Endothelial cell (in vitro differentiated cells): ENCODE data around the gene CSGALNACT2. TPM values are rescaled to one million over a fixed set of nuclear protein-coding genes. Genes with fewer than 3 reads are reported as not detected.

Source experiments
- DNase-seq: peaks from one replicate; pipeline ENCODE4 v3.0.0; 2021; ENCODE audit warnings: low spot score
- H3K27ac Mint-ChIP-seq: one replicate; pipeline ENCODE4 v1.8.0; 2021; ENCODE audit warnings: mixed read lengths, inconsistent platforms; ENCODE audit not compliant: unreplicated experiment
- H3K27me3 Mint-ChIP-seq: one replicate; pipeline ENCODE4 v1.8.0; 2021; ENCODE audit warnings: mild to moderate bottlenecking, moderate library complexity, mixed read lengths, inconsistent platforms; ENCODE audit not compliant: unreplicated experiment
- H3K36me3 Mint-ChIP-seq: one replicate; pipeline ENCODE4 v1.8.0; 2021; ENCODE audit warnings: mild to moderate bottlenecking, low read depth, mixed read lengths, inconsistent platforms; ENCODE audit not compliant: unreplicated experiment
- H3K4me1 Mint-ChIP-seq: one replicate; pipeline ENCODE4 v1.8.0; 2021; ENCODE audit warnings: mild to moderate bottlenecking, mixed read lengths, inconsistent platforms; ENCODE audit not compliant: unreplicated experiment
- H3K4me3 Mint-ChIP-seq: one replicate; pipeline ENCODE4 v1.8.0; 2021; ENCODE audit warnings: mild to moderate bottlenecking, mixed read lengths, inconsistent platforms; ENCODE audit not compliant: unreplicated experiment
- H3K9me3 Mint-ChIP-seq: one replicate; pipeline ENCODE4 v1.8.0; 2021; ENCODE audit warnings: mixed read lengths, inconsistent platforms; ENCODE audit not compliant: unreplicated experiment
- CTCF ChIP-seq: fragments of 200-600 bp; sonication (generic); IDR thresholded peaks from one replicate; pipeline ENCODE4 v1.5.0; 2021; ENCODE audit warnings: antibody characterized with exemption; ENCODE audit not compliant: unreplicated experiment
- total RNA-seq: library from RNA; stranded (reverse); fragmentation: NEBNext Ultra II Directional; extraction: Animal tissue kit (Norgen Biotek cat#: 25700); gene quantifications from one replicate; pipeline ENCODE4 v1.2.1, GENCODE V29; 2021; ENCODE audit not compliant: unreplicated experiment

CSGALNACT2 gene
- total RNA-seq, 1 donor from 2014 or later, result 3.8 TPM

GRCh38 chr10:43202657-43203447, 64.6 kb downstream of the CSGALNACT2 start:
- H3K9me3 Mint-ChIP-seq, result no peaks in the 10 kb centered on the region
- H3K27me3 Mint-ChIP-seq, result peaks cover 9% of the 10 kb centered on the region
- H3K4me3 Mint-ChIP-seq, result no peak overlapping the region
- H3K36me3 Mint-ChIP-seq, result peaks cover 4% of the 10 kb centered on the region
- H3K4me1 Mint-ChIP-seq, result peaks cover 3% of the 10 kb centered on the region
- TF ChIP-seq CTCF, result no peak
- DNase-seq, result peak; percentile 50
- no peak overlapping the region for H3K27ac Mint-ChIP-seq

GRCh38 chr10:43203448-43204041, 65.3 kb downstream of the CSGALNACT2 start:
- Mint-ChIP-seq H3K27me3 (peaks cover 8% of the 10 kb centered on the region), H3K27ac (no peak overlapping the region), H3K9me3 (no peaks in the 10 kb centered on the region), H3K36me3 (peaks cover under 1% of the 10 kb centered on the region), H3K4me1 (peaks cover 3% of the 10 kb centered on the region), H3K4me3 (no peak overlapping the region)
- DNase-seq, result peak; percentile 60
- peak; percentile 21 for TF ChIP-seq CTCF

GRCh38 chr10:43204042-43204942, 66.0 kb downstream of the CSGALNACT2 start:
- DNase-seq, result peak; percentile 7
- Mint-ChIP-seq H3K4me1 (peaks cover 3% of the 10 kb centered on the region), H3K27ac (no peak overlapping the region), H3K4me3 (no peak overlapping the region), H3K9me3 (no peaks in the 10 kb centered on the region), H3K27me3 (peaks cover 10% of the 10 kb centered on the region), H3K36me3 (no peaks in the 10 kb centered on the region)
- no peak for TF ChIP-seq CTCF

- Mint-ChIP-seq H3K4me3 (no peak overlapping the region), H3K27me3 (peaks cover 10% of the 10 kb centered on the region), H3K4me1 (peaks cover 3% of the 10 kb centered on the region), H3K36me3 (no peaks in the 10 kb centered on the region), H3K9me3 (no peaks in the 10 kb centered on the region), H3K27ac (no peak overlapping the region)
- TF ChIP-seq CTCF, result peak; percentile 73
- peak; percentile 67 for DNase-seq
These were observed 66.9 kb downstream of the CSGALNACT2 start for GRCh38 chr10:43204943-43205671.
